H1 (cell line): ENCODE data around the gene CYP2C18. TPM values are rescaled to one million over a fixed set of nuclear protein-coding genes. Genes with fewer than 3 reads are reported as not detected.

Experiments used
- ATF2 ChIP-seq: IDR thresholded peaks from 2 replicates; pipeline ENCODE4 v1.6.1; 2012; ENCODE audit warnings: low read length, inconsistent platforms
- POU5F1 ChIP-seq: IDR thresholded peaks from 2 replicates; pipeline ENCODE4 v1.6.1; 2011; ENCODE audit warnings: low read depth, mild to moderate bottlenecking, low read length, moderate library complexity
- RBBP5 ChIP-seq: IDR thresholded peaks from 2 replicates; pipeline ENCODE4 v1.7.1; 2012; ENCODE audit warnings: low read depth, mild to moderate bottlenecking, inconsistent platforms, low read length, moderate library complexity, borderline replicate concordance
- TCF12 ChIP-seq: IDR thresholded peaks from 2 replicates; pipeline ENCODE4 v1.6.1; 2011; ENCODE audit warnings: low read depth, mild to moderate bottlenecking, low read length
- USF2 ChIP-seq: IDR thresholded peaks from 2 replicates; pipeline ENCODE4 v1.6.1; 2011; ENCODE audit warnings: low read length, improper control_type of control experiment
- polyA plus RNA-seq, 7 experiments: library from polyadenylated mRNA; depleted of rRNA in 3 of 7; stranded (reverse) in 5 of 7; unstranded in 2 of 7; fragments of >200 nt in 5 of 7; fragments of 200-250 nt in 2 of 7; gene quantifications; 1 replicate in 5 of 7; 2 replicates in 1 of 7; 4 replicates in 1 of 7; pipeline versions ENCODE4 v1.2.1 to v1.2.3, GENCODE V29; 2011 to 2013; ENCODE audit warnings: missing spikeins in 2 of 7, mixed read lengths in 2 of 7
- total RNA-seq: library from RNA; stranded (reverse); fragmentation: NEBNext Ultra II Directional; extraction: Animal tissue kit (Norgen Biotek cat#: 25700); gene quantifications from 2 replicates; pipeline ENCODE4 v1.2.1, GENCODE V29; 2021

Gene CYP2C18
- total and polyA plus RNA-seq, 2 of the 8 experiments (the other 6 are each of a cell fraction or from before 2014, with no cell fraction given) = 0.17 TPM; not detected in 1

DNA sequence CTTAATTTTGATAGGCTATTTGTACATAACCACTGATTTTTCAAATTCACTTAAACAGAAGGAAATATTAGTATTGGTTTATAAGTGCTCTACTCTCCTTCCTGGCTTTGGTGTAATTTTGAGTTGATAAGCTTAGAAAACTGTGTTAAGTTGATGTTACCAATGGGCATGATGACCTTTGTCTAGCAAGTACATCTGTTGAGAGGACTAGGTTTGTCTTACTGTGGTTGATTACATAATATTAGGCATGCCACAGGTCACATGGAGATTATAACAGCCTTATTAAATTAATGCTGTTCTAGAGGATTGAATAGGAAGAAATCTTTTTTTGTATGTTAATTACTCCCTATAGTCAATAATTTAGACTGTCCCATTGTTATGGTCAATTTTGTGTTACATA, 27.0 kb downstream of the CYP2C18 start (continued):
- TF ChIP-seq USF2 (no peak), RBBP5 (no peak), TCF12 (no peak), POU5F1 (no peak), ATF2 (no peak)
